Osteoblast (primary cell): ENCODE data around the gene RANBP3. TPM values are rescaled to one million over a fixed set of nuclear protein-coding genes. Genes with fewer than 3 reads are reported as not detected.

Experiments used
- DNase-seq: peaks from one replicate; pipeline ENCODE4 v3.0.0; 2011; ENCODE audit warnings: low spot score, mixed read lengths; ENCODE audit not compliant: insufficient read length; ENCODE audit errors: missing footprints
- H2AFZ ChIP-seq: 2 replicates; pipeline ENCODE4 v1.6.0; 2011; ENCODE audit warnings: mild to moderate bottlenecking, low read length
- H3K27ac ChIP-seq: 2 replicates; pipeline ENCODE4 v1.5.1; 2011; ENCODE audit warnings: mild to moderate bottlenecking, low read depth, low read length, moderate library complexity
- H3K27me3 ChIP-seq: 2 replicates; pipeline ENCODE4 v1.6.0; 2012; ENCODE audit warnings: mild to moderate bottlenecking, control low read depth, inconsistent platforms, low read length, moderate library complexity; ENCODE audit not compliant: insufficient read depth
- H3K36me3 ChIP-seq: 2 replicates; pipeline ENCODE4 v1.5.1; 2011; ENCODE audit warnings: mild to moderate bottlenecking, low read length, control low read depth, moderate library complexity; ENCODE audit not compliant: insufficient read depth
- H3K4me1 ChIP-seq: 2 replicates; pipeline ENCODE4 v1.5.1; 2011; ENCODE audit warnings: mild to moderate bottlenecking, low read length, control low read depth, moderate library complexity; ENCODE audit not compliant: insufficient read depth
- H3K4me2 ChIP-seq: 2 replicates; pipeline ENCODE4 v1.6.0; 2011; ENCODE audit warnings: mild to moderate bottlenecking, low read length; ENCODE audit not compliant: insufficient read depth
- H3K4me3 ChIP-seq: fragments of 200-600 bp; sonication (generic); 3 replicates; pipeline ENCODE4 v1.5.1; 2012; ENCODE audit warnings: mild to moderate bottlenecking, low read length, inconsistent platforms; ENCODE audit not compliant: insufficient read depth
- H3K79me2 ChIP-seq: 2 replicates; pipeline ENCODE4 v1.6.0; 2012; ENCODE audit warnings: mild to moderate bottlenecking, low read length, control low read depth, inconsistent platforms; ENCODE audit not compliant: insufficient read depth
- H3K9me3 ChIP-seq: 2 replicates; pipeline ENCODE4 v1.5.1; 2011; ENCODE audit warnings: low read depth, low read length, control low read depth
- H4K20me1 ChIP-seq: 2 replicates; pipeline ENCODE4 v1.6.0; 2012; ENCODE audit warnings: mild to moderate bottlenecking, low read length, control low read depth; ENCODE audit not compliant: insufficient read depth
- total RNA-seq: library from RNA; depleted of rRNA; stranded (reverse); fragments of >200 nt; gene quantifications from 2 replicates; pipeline ENCODE4 v1.2.3, GENCODE V29; 2012
- TF ChIP-seq, protein P1 (sequence below): IDR thresholded peaks from 2 replicates; pipeline ENCODE4 v1.5.1; 2011; ENCODE audit warnings: mild to moderate bottlenecking, low read depth, low read length, moderate library complexity; ENCODE audit errors: extremely low read depth

Gene RANBP3
- total RNA-seq, 1 donor = 40.5 TPM

DNA sequence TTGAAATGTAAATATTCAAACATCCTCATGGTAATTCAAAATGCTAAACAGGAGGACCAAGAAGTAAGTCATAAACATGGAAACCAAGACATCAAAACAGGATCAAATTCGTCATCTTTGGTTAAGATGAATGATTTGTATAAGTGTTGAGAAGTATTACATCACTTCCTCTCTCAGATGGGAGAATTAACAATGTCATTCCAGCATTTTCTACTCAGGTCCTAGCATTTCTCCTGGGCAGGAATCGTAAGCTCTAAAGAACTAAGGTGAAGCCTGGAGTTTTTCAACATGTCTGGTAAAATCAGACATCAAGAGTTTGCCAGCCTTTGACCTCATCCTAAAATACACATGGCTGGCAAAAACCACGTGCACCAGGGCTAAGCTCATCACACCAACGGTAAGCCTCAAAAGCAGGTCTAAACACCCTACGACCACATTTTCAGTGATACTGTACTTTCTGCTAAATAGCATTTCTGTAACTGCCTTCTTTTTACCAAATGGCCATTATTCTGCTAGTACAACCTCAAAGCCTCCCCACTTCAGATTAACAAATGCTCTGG lies 24.8 kb downstream of the RANBP3 start:
- H4K20me1 ChIP-seq = peaks cover 56% of the 10 kb centered on the region
- peaks cover 35% of the 10 kb centered on the region for H3K4me1 ChIP-seq
- H3K79me2 ChIP-seq = peaks cover 81% of the 10 kb centered on the region
- H2AFZ ChIP-seq = no peak overlapping the region
- H3K27ac ChIP-seq = peak overlapping the region; percentile 84
- TF ChIP-seq, protein P1, sequence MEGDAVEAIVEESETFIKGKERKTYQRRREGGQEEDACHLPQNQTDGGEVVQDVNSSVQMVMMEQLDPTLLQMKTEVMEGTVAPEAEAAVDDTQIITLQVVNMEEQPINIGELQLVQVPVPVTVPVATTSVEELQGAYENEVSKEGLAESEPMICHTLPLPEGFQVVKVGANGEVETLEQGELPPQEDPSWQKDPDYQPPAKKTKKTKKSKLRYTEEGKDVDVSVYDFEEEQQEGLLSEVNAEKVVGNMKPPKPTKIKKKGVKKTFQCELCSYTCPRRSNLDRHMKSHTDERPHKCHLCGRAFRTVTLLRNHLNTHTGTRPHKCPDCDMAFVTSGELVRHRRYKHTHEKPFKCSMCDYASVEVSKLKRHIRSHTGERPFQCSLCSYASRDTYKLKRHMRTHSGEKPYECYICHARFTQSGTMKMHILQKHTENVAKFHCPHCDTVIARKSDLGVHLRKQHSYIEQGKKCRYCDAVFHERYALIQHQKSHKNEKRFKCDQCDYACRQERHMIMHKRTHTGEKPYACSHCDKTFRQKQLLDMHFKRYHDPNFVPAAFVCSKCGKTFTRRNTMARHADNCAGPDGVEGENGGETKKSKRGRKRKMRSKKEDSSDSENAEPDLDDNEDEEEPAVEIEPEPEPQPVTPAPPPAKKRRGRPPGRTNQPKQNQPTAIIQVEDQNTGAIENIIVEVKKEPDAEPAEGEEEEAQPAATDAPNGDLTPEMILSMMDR = no peak
- peak overlapping the region; percentile 70 for H3K4me2 ChIP-seq
- peak overlapping the region; percentile 32 for H3K4me3 ChIP-seq
- DNase-seq = peak; percentile 80
- peaks cover 13% of the 10 kb centered on the region for H3K36me3 ChIP-seq
- H3K27me3 ChIP-seq = no peaks in the 10 kb centered on the region
- no peaks in the 10 kb centered on the region for H3K9me3 ChIP-seq

DNA sequence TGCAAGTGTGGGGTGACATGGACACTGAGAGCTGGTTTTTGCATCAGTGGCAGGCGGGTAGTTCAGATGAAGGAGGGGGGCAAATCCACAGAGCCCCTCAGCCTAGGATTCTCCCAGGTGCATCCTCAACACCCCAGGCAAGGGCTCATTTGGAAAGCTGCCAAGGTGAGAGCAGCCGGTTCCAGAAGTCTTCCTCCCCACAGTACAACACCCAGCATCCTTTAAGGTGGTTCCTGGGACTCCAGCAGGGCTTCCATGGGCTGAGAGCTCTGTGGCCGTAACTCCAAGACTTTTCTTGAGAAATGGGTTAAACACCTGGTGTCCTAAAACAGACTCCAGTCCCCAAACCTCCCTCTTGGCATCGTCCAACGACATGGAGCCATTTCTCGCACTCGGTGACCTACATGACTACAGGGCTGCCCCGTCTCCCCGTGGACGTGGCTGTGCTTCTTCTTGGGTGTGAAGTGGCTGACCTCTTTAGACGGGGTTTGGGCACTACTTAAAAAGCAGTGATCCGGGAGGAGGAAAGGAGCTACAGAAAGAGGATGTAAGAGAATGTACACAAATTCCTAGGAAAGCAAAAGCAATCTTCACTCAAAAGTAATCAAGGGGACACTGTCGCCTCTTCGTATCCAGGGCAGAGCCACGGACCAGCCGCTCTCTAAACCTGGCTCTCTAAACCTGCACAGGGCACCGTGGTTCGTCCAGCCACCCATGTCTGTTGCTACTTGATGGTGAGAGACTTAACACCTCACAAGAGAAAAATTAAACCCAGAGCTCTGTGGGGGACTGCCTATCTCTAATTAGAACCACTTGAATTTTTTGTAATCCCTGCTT lies 25.5 kb downstream of the RANBP3 start:
- Histone ChIP-seq H3K4me2 (no peak overlapping the region), H3K4me3 (no peak overlapping the region), H3K79me2 (peaks cover 80% of the 10 kb centered on the region), H3K36me3 (peaks cover 10% of the 10 kb centered on the region), H3K27me3 (no peaks in the 10 kb centered on the region), H4K20me1 (peaks cover 49% of the 10 kb centered on the region), H2AFZ (no peak overlapping the region), H3K4me1 (peaks cover 40% of the 10 kb centered on the region), H3K27ac (peak overlapping the region; percentile 84), H3K9me3 (no peaks in the 10 kb centered on the region)
- peak; percentile 74 for DNase-seq
- TF ChIP-seq, protein P1 = no peak

DNA sequence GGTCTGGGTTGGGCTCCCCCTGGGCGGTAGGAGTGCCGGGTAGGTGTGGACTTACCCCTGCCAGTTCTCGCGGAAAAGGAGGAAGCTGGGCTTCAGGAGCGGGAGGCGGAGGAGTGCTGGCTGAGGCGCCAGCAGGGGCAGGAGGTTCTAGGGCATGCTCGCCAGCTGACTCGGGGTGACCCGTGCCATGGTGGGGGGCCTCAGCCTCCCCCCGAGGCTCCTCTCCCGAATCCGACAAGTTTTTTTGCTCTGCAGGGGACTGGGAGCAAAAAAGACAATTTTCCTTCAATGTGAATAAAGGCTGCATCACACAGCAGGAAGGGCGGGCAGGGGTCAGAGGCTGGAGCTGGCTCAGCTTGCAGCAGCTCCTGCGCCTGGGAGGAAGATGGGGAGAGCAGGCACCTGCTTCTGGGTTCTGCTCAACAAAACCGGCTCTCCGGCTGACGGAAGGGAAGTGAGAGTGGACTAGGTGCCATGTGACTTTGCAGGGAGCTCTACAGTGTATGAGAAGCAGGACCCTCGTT lies 26.5 kb downstream of the RANBP3 start:
- no peak for DNase-seq
- no peak overlapping the region for H2AFZ ChIP-seq
- H3K27ac ChIP-seq = peak overlapping the region; percentile 84
- H3K36me3 ChIP-seq = peaks cover 10% of the 10 kb centered on the region
- peaks cover 46% of the 10 kb centered on the region for H4K20me1 ChIP-seq
- TF ChIP-seq, protein P1 = no peak
- H3K4me3 ChIP-seq = no peak overlapping the region
- H3K9me3 ChIP-seq = no peaks in the 10 kb centered on the region
- H3K4me2 ChIP-seq = no peak overlapping the region
- no peaks in the 10 kb centered on the region for H3K27me3 ChIP-seq
- H3K79me2 ChIP-seq = peaks cover 78% of the 10 kb centered on the region
- H3K4me1 ChIP-seq = peaks cover 41% of the 10 kb centered on the region

DNA sequence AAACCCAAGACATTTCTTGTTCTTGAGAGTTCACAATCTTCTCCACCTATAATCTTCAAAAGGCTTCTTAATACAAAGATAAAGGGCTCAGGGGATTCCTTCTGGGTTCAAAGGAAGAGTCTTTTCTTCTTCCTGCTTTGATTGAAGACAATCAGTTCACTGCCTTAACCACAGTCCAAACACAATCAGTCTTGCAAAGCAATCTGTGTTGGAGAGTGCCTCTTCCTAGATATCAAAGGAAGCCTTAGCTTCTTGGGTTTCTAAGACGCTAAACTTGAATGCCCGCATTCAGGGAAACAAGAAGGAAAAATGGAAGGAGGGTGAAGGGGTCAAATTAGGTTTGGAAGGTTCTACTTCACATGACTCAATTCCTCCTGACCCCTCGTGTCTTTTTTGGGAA lies 27.2 kb downstream of the RANBP3 start:
- no peak overlapping the region for H2AFZ ChIP-seq
- H3K36me3 ChIP-seq = peaks cover 10% of the 10 kb centered on the region
- H3K79me2 ChIP-seq = peaks cover 78% of the 10 kb centered on the region
- H3K4me3 ChIP-seq = no peak overlapping the region
- H3K4me2 ChIP-seq = no peak overlapping the region
- H3K9me3 ChIP-seq = no peaks in the 10 kb centered on the region
- H3K4me1 ChIP-seq = peaks cover 41% of the 10 kb centered on the region
- H4K20me1 ChIP-seq = peaks cover 45% of the 10 kb centered on the region
- no peak for DNase-seq
- TF ChIP-seq, protein P1 = no peak
- no peaks in the 10 kb centered on the region for H3K27me3 ChIP-seq
- H3K27ac ChIP-seq = no peak overlapping the region
